ENCODE results near the gene OPCML. TPM values are rescaled to one million over a fixed set of nuclear protein-coding genes. Genes with fewer than 3 reads are reported as not detected.

Gene OPCML
- polyA plus RNA-seq, 1 donor from 2014 or later: 11.6 TPM

GRCh38 chr11:132367293-132367692 is 1165.0 kb downstream of the OPCML start:
- H3K9me3 ChIP-seq (ENCODE audit: low read length): no peaks in the 10 kb centered on the region
- H2AFZ ChIP-seq (ENCODE audit: low read depth, low read length): no peak overlapping the region
- no peak overlapping the region for H3K9ac ChIP-seq (ENCODE audit: low read length)
- TF ChIP-seq SMC3 (conservative IDR thresholded peaks at IDR 0.05; ENCODE audit: poor library complexity) (no peak), RAD21 (conservative IDR thresholded peaks at IDR 0.05) (no peak), CTCF (IDR thresholded peaks at IDR 0.05; ENCODE audit: poor library complexity, severe bottlenecking) (no peak), EP300 (conservative IDR thresholded peaks at IDR 0.05; ENCODE audit: poor library complexity, severe bottlenecking) (no peak), MXI1 (conservative IDR thresholded peaks at IDR 0.05; ENCODE audit: poor library complexity, severe bottlenecking) (no peak), TAF1 (IDR thresholded peaks at IDR 0.05; ENCODE audit: low read depth) (no peak), POLR2AphosphoS5 (IDR thresholded peaks at IDR 0.05) (no peak)
- no peaks in the 10 kb centered on the region for H3K9me2 ChIP-seq (ENCODE audit: insufficient read depth, low read length)
- H3K4me2 ChIP-seq (ENCODE audit: low read length): no peak overlapping the region
- H3K36me3 ChIP-seq (ENCODE audit: insufficient read depth, low read length): no peaks in the 10 kb centered on the region
- no peak overlapping the region for H3K4me3 ChIP-seq (ENCODE audit: low read length)
- no peaks in the 10 kb centered on the region for H4K20me1 ChIP-seq (ENCODE audit: insufficient read depth)
- no peaks in the 10 kb centered on the region for H3F3A ChIP-seq (ENCODE audit: insufficient read depth, low read length, poor library complexity, severe bottlenecking)
- no peaks in the 10 kb centered on the region for H3K79me2 ChIP-seq (replicated peaks; ENCODE audit: insufficient read depth, low read length)
- H3K27me3 ChIP-seq (ENCODE audit: insufficient read depth, low read depth, low read length): no peaks in the 10 kb centered on the region
- H3K27ac ChIP-seq (ENCODE audit: low read length): no peak overlapping the region

- no peak overlapping the region for H3K4me2 ChIP-seq (ENCODE audit: low read length)
- H3K4me3 ChIP-seq (ENCODE audit: low read length): no peak overlapping the region
- H3K9me3 ChIP-seq (ENCODE audit: low read length): no peaks in the 10 kb centered on the region
- H3K36me3 ChIP-seq (ENCODE audit: insufficient read depth, low read length): no peaks in the 10 kb centered on the region
- no peak for TF ChIP-seq EZH2 (IDR thresholded peaks at IDR 0.05; ENCODE audit: borderline replicate concordance, insufficient read depth, low read length, poor library complexity, severe bottlenecking)
- TF ChIP-seq TAF1 (IDR thresholded peaks at IDR 0.05; ENCODE audit: low read depth): no peak
- no peak for TF ChIP-seq MXI1 (conservative IDR thresholded peaks at IDR 0.05; ENCODE audit: poor library complexity, severe bottlenecking)
- no peak for TF ChIP-seq REST (IDR thresholded peaks at IDR 0.05; ENCODE audit: borderline replicate concordance)
- TF ChIP-seq CTCF (IDR thresholded peaks at IDR 0.05; ENCODE audit: poor library complexity, severe bottlenecking): no peak
- no peak for TF ChIP-seq POLR2AphosphoS5 (IDR thresholded peaks at IDR 0.05)
- no peak overlapping the region for H3K27ac ChIP-seq (ENCODE audit: low read length)
- no peaks in the 10 kb centered on the region for H3F3A ChIP-seq (ENCODE audit: insufficient read depth, low read length, poor library complexity, severe bottlenecking)
- H3K27me3 ChIP-seq (ENCODE audit: insufficient read depth, low read depth, low read length): no peaks in the 10 kb centered on the region
- no peaks in the 10 kb centered on the region for H4K20me1 ChIP-seq (ENCODE audit: insufficient read depth)
- no peak overlapping the region for H3K9ac ChIP-seq (ENCODE audit: low read length)
- H3K79me2 ChIP-seq (replicated peaks; ENCODE audit: insufficient read depth, low read length): no peaks in the 10 kb centered on the region
- H2AFZ ChIP-seq (ENCODE audit: low read depth, low read length): no peak overlapping the region
- H3K9me2 ChIP-seq (ENCODE audit: insufficient read depth, low read length): no peaks in the 10 kb centered on the region
Observed at GRCh38 chr11:132365650-132366049, 1166.7 kb downstream of the OPCML start.

Small RNAs within 50 kb of the gene (small RNA-seq; reads per million reads assigned to genes)
- 0 reads per million in 3 experiments for gene RF00026
